HCT116 (cell line): ENCODE measurements around the gene ZBTB20. TPM values are rescaled to one million over a fixed set of nuclear protein-coding genes. Genes with fewer than 3 reads are reported as not detected.

Source experiments
- ATAC-seq: fragments of 200-7000 bp; cut with Tn5 transposase; 2 replicates; pipeline ENCODE4 v1.9.1; 2020; ENCODE audit warnings: mild to moderate bottlenecking, moderate library complexity
- BruUV-seq: library from RNA; stranded (reverse); fragments of 400-500 nt; replicated peaks from 2 replicates; lab custom pipeline; 2021; lab: Mats Ljungman, UMichigan
- CTCF ChIA-PET: fragments of 300-600 bp; sonication (Branson Sonifier 250); formaldehyde crosslinking; loops from one replicate; lab custom pipeline; 2021; ENCODE audit warnings: antibody characterized with exemption; lab: Charles Lee
- POLR2A ChIA-PET: fragments of 300-600, 350-600 bp; sonication (Branson Sonifier 250); formaldehyde crosslinking; loops from one replicate; lab custom pipeline; 2021; ENCODE audit warnings: antibody characterized with exemption; lab: Charles Lee
- RAD21 ChIA-PET, 2 experiments: fragments of 300-600 bp; sonication (Branson Sonifier 250); formaldehyde crosslinking; loops; one replicate each; lab custom pipeline; 2023; ENCODE audit warnings: low total read pairs in 2 of 2; ENCODE audit not compliant: uncharacterized antibody in 2 of 2, unreplicated experiment in 2 of 2, low non-redundant PET in 1 of 2; lab: Charles Lee
- DNase-seq: peaks from one replicate; pipeline ENCODE4 v3.0.0-alpha.2; 2010; ENCODE audit warnings: low read depth, low spot score
- H2AFZ ChIP-seq: fragments of 200-600 bp; shearing (Covaris generic), sonication (generic); 2 replicates; pipeline ENCODE4 v1.6.1; 2017; ENCODE audit warnings: low read depth, mixed run types, mixed read lengths, antibody characterized with exemption, low read length; ENCODE audit not compliant: poor library complexity, severe bottlenecking
- H3K27ac ChIP-seq: 2 replicates; pipeline ENCODE4 v1.5.1; 2012; ENCODE audit warnings: low read depth, low read length
- H3K27me3 ChIP-seq: fragments of 200-600 bp; sonication (generic); 2 replicates; pipeline ENCODE4 v1.6.1; 2016; ENCODE audit warnings: mixed run types, low read length, mixed read lengths; ENCODE audit not compliant: insufficient read depth
- H3K36me3 ChIP-seq, 2 experiments: fragments of 200-500 bp in 1 of 2; fragments of 200-600 bp in 1 of 2; sonication (Bioruptor generic) in 1 of 2; sonication (generic) in 1 of 2; 2 replicates each; pipeline versions ENCODE4 v1.5.1 to v1.6.1; 2014 to 2016; ENCODE audit warnings: low read length in 2 of 2, inconsistent platforms in 1 of 2, mixed read lengths in 1 of 2, mixed run types in 1 of 2; ENCODE audit not compliant: insufficient read depth in 2 of 2, control insufficient read depth in 1 of 2
- H3K4me1 ChIP-seq, 2 experiments: fragments of 200-600 bp in 1 of 2; sonication (generic) in 1 of 2; 2 replicates each; pipeline versions ENCODE4 v1.5.1 to v1.6.1; 2012 to 2017; ENCODE audit warnings: low read length in 2 of 2, inconsistent platforms in 1 of 2, mild to moderate bottlenecking in 1 of 2, mixed read lengths in 1 of 2, mixed run types in 1 of 2, moderate library complexity in 1 of 2; ENCODE audit not compliant: insufficient read depth in 2 of 2, control insufficient read depth in 1 of 2
- H3K4me2 ChIP-seq: fragments of 200-600 bp; sonication (generic); 2 replicates; pipeline ENCODE4 v1.6.1; 2017; ENCODE audit warnings: mixed run types, low read length, mixed read lengths
- H3K4me3 ChIP-seq, 2 experiments: fragments of 200-600 bp in 1 of 2; sonication (generic) in 1 of 2; replicated peaks in 1 of 2; 2 replicates each; pipeline ENCODE4 v1.5.1; 2011 to 2016; ENCODE audit warnings: low read length in 2 of 2, control low read depth in 1 of 2, low read depth in 1 of 2, mild to moderate bottlenecking in 1 of 2, mixed read lengths in 1 of 2, mixed run types in 1 of 2
- H3K79me2 ChIP-seq: fragments of 200-600 bp; sonication (generic); 2 replicates; pipeline ENCODE4 v1.6.1; 2017; ENCODE audit warnings: mild to moderate bottlenecking, mixed run types, low read length, moderate library complexity, mixed read lengths; ENCODE audit not compliant: insufficient read depth
- H3K9ac ChIP-seq: fragments of 200-600 bp; sonication (generic); 2 replicates; pipeline ENCODE4 v1.6.1; 2016; ENCODE audit warnings: low read length, mixed read lengths
- H3K9me2 ChIP-seq: fragments of 200-600 bp; sonication (generic), shearing (Covaris generic); 2 replicates; pipeline ENCODE4 v1.6.1; 2017; ENCODE audit warnings: mixed run types, mild to moderate bottlenecking, moderate library complexity; ENCODE audit not compliant: insufficient read depth
- H3K9me3 ChIP-seq, 2 experiments: fragments of 200-500 bp in 1 of 2; fragments of 200-600 bp in 1 of 2; sonication (Bioruptor generic) in 1 of 2; sonication (generic) in 1 of 2; 2 replicates each; pipeline ENCODE4 v1.6.1; 2014 to 2017; ENCODE audit warnings: low read length in 2 of 2, mixed read lengths in 2 of 2, inconsistent platforms in 1 of 2, low read depth in 1 of 2, mild to moderate bottlenecking in 1 of 2, mixed run types in 1 of 2, moderate library complexity in 1 of 2; ENCODE audit not compliant: control insufficient read depth in 1 of 2, insufficient read depth in 1 of 2
- H4K20me1 ChIP-seq: fragments of 200-600 bp; sonication (generic), shearing (Covaris generic); 2 replicates; pipeline ENCODE4 v1.6.1; 2017; ENCODE audit warnings: mixed run types, mild to moderate bottlenecking, moderate library complexity; ENCODE audit not compliant: insufficient read depth
- CBX3 ChIP-seq: IDR thresholded peaks from 2 replicates; pipeline ENCODE4 v1.6.1; 2012; ENCODE audit warnings: low read depth
- CTCF ChIP-seq, 3 experiments: fragments of 200-600 bp in 1 of 3; sonication (generic) in 1 of 3; IDR thresholded peaks in 2 of 3; conservative IDR thresholded peaks in 1 of 3; 2 replicates each; pipeline ENCODE4 v1.5.1; 2012 to 2017; ENCODE audit warnings: low read depth in 2 of 3, low read length in 2 of 3, antibody characterized with exemption in 1 of 3, borderline replicate concordance in 1 of 3, control low read depth in 1 of 3, mild to moderate bottlenecking in 1 of 3, mixed read lengths in 1 of 3, mixed run types in 1 of 3, moderate library complexity in 1 of 3; ENCODE audit not compliant: insufficient read depth in 1 of 3
- EGR1 ChIP-seq: IDR thresholded peaks from 2 replicates; pipeline ENCODE4 v1.6.1; 2012; ENCODE audit warnings: low read depth
- ELF1 ChIP-seq: IDR thresholded peaks from 2 replicates; pipeline ENCODE4 v1.6.1; 2012; ENCODE audit warnings: low read depth, borderline replicate concordance
- EZH2 ChIP-seq: fragments of 200-600 bp; sonication (generic); IDR thresholded peaks from 2 replicates; pipeline ENCODE4 v1.6.1; 2017; ENCODE audit warnings: antibody characterized with exemption, mixed run types
- MAX ChIP-seq: IDR thresholded peaks from 2 replicates; pipeline ENCODE4 v1.6.1; 2012
- RAD21 ChIP-seq: IDR thresholded peaks from 2 replicates; pipeline ENCODE4 v1.6.1; 2012; ENCODE audit warnings: low read depth, mild to moderate bottlenecking
- SIN3A ChIP-seq: IDR thresholded peaks from 2 replicates; pipeline ENCODE4 v1.6.1; 2012; ENCODE audit warnings: low read depth
- SP1 ChIP-seq: IDR thresholded peaks from 2 replicates; pipeline ENCODE4 v1.6.1; 2012; ENCODE audit warnings: low read depth
- SRF ChIP-seq: IDR thresholded peaks from 2 replicates; pipeline ENCODE4 v1.6.1; 2012; ENCODE audit warnings: low read depth
- TCF7L2 ChIP-seq: IDR thresholded peaks from 2 replicates; pipeline ENCODE4 v1.7.0; 2011; ENCODE audit warnings: borderline replicate concordance, inconsistent platforms; ENCODE audit not compliant: insufficient read depth, insufficient read length; ENCODE audit errors: extremely low read depth
- ZFX ChIP-seq: fragments of 450-650 bp; IDR thresholded peaks from 2 replicates; pipeline ENCODE4 v1.6.1; 2017
- ZNF274 ChIP-seq: fragments of 200-500 bp; sonication (Bioruptor generic); IDR thresholded peaks from 2 replicates; pipeline ENCODE4 v1.6.1; 2014; ENCODE audit warnings: mild to moderate bottlenecking, low read depth, low read length, inconsistent platforms
- intact Hi-C: fragments of 100-400 bp; cut with micrococcal nuclease; formaldehyde crosslinking; loops from 2 replicates; pipeline ENCODE4 v1.10.0; 2022
- total RNA-seq: library from RNA; stranded (reverse); gene quantifications from one replicate; pipeline ENCODE4 v1.2.1, GENCODE V29; 2021; ENCODE audit not compliant: unreplicated experiment
- TF ChIP-seq, protein P1 (sequence below): IDR thresholded peaks from 2 replicates; pipeline ENCODE4 v1.6.1; 2012; ENCODE audit warnings: low read depth

The ZBTB20 gene
- total RNA-seq, 1 experiment from 2014 or later: 42.1 TPM

- CTCF ChIA-PET: no interaction called here
- BruUV-seq: no TSS peak
- no peak for ATAC-seq
- Histone ChIP-seq H3K36me3 (peaks cover 0 to 11% of the 10 kb centered on the region in 2 experiments; a peak in 2 of 4 replicates), H2AFZ (no peak overlapping the region), H3K79me2 (peaks cover 98% of the 10 kb centered on the region), H3K27ac (no peak overlapping the region), H3K4me2 (no peak overlapping the region), H3K9me3 (no peaks in the 10 kb centered on the region), H4K20me1 (0 out of 2 replicates have a peak, but pooled peaks cover 5% of the 10 kb centered on the region), H3K9me2 (no peaks in the 10 kb centered on the region), H3K4me3 (no peak overlapping the region), H3K4me1 (peaks cover 26 to 41% of the 10 kb centered on the region in 2 experiments), H3K27me3 (no peaks in the 10 kb centered on the region), H3K9ac (no peak overlapping the region)
- intact Hi-C loops: no loop called here
- POLR2A ChIA-PET: no interaction called here
- RAD21 ChIA-PET: no interaction called here
- TF ChIP-seq RAD21: no peak
- TF ChIP-seq SIN3A: no peak
- no peak for TF ChIP-seq SRF
- no peak for TF ChIP-seq TCF7L2
- no peak for TF ChIP-seq CBX3
- no peak for TF ChIP-seq EZH2
- TF ChIP-seq, protein P1, sequence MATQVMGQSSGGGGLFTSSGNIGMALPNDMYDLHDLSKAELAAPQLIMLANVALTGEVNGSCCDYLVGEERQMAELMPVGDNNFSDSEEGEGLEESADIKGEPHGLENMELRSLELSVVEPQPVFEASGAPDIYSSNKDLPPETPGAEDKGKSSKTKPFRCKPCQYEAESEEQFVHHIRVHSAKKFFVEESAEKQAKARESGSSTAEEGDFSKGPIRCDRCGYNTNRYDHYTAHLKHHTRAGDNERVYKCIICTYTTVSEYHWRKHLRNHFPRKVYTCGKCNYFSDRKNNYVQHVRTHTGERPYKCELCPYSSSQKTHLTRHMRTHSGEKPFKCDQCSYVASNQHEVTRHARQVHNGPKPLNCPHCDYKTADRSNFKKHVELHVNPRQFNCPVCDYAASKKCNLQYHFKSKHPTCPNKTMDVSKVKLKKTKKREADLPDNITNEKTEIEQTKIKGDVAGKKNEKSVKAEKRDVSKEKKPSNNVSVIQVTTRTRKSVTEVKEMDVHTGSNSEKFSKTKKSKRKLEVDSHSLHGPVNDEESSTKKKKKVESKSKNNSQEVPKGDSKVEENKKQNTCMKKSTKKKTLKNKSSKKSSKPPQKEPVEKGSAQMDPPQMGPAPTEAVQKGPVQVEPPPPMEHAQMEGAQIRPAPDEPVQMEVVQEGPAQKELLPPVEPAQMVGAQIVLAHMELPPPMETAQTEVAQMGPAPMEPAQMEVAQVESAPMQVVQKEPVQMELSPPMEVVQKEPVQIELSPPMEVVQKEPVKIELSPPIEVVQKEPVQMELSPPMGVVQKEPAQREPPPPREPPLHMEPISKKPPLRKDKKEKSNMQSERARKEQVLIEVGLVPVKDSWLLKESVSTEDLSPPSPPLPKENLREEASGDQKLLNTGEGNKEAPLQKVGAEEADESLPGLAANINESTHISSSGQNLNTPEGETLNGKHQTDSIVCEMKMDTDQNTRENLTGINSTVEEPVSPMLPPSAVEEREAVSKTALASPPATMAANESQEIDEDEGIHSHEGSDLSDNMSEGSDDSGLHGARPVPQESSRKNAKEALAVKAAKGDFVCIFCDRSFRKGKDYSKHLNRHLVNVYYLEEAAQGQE: no peak
- TF ChIP-seq ZFX: no peak
- no peak for TF ChIP-seq EGR1
- TF ChIP-seq CTCF (IDR thresholded peaks at IDR 0.05 in 2 of 3, conservative IDR thresholded peaks at IDR 0.05 in 1 of 3; ENCODE audit: borderline replicate concordance in 1 of 3, insufficient read depth in 1 of 3, low read depth in 2 of 3, low read length in 2 of 3): no peak
- no peak for TF ChIP-seq SP1
- TF ChIP-seq ZNF274: no peak
- TF ChIP-seq MAX: no peak
- TF ChIP-seq ELF1: no peak
- no peak for DNase-seq
Measured at GRCh38 chr3:114732353-114732752, 414.7 kb downstream of the ZBTB20 start.
